Measurements from ENCODE around the gene CHST13. TPM values are rescaled to one million over a fixed set of nuclear protein-coding genes. Genes with fewer than 3 reads are reported as not detected.

The CHST13 gene
- total and polyA plus RNA-seq, 2 of the 4 experiments (the other 2 are of a cell fraction) = not detected

- TF ChIP-seq NFE2L2 (IDR thresholded peaks at IDR 0.05; ENCODE audit: low read depth, low read length) (no peak), SMC3 (IDR thresholded peaks at IDR 0.05; ENCODE audit: low read depth, low read length) (no peak), BHLHE40 (IDR thresholded peaks at IDR 0.05; ENCODE audit: low read depth, low read length) (no peak), POLR2A (IDR thresholded peaks at IDR 0.05; ENCODE audit: low read depth, low read length) (no peak), MXI1 (IDR thresholded peaks at IDR 0.05; ENCODE audit: borderline replicate concordance, low read depth, low read length) (no peak), FOS (IDR thresholded peaks at IDR 0.05; ENCODE audit: low read depth, low read length) (no peak), ELK1 (IDR thresholded peaks at IDR 0.05; ENCODE audit: borderline replicate concordance, low read depth, low read length) (no peak), MAZ (IDR thresholded peaks at IDR 0.05; ENCODE audit: borderline replicate concordance, low read depth, low read length) (no peak), CEBPB (IDR thresholded peaks at IDR 0.05; ENCODE audit: low read depth, low read length) (no peak), RFX5 (IDR thresholded peaks at IDR 0.05; ENCODE audit: low read depth, low read length) (no peak), MAFK (IDR thresholded peaks at IDR 0.05; ENCODE audit: low read depth, low read length) (no peak), CTCF (conservative IDR thresholded peaks at IDR 0.05; ENCODE audit: low read depth, low read length) (no peak), RAD21 (IDR thresholded peaks at IDR 0.05; ENCODE audit: low read length) (no peak), CHD1 (IDR thresholded peaks at IDR 0.05; ENCODE audit: low read depth, low read length) (no peak), RCOR1 (IDR thresholded peaks at IDR 0.05; ENCODE audit: insufficient replicate concordance, low read length) (no peak)
- TF ChIP-seq, protein P1, sequence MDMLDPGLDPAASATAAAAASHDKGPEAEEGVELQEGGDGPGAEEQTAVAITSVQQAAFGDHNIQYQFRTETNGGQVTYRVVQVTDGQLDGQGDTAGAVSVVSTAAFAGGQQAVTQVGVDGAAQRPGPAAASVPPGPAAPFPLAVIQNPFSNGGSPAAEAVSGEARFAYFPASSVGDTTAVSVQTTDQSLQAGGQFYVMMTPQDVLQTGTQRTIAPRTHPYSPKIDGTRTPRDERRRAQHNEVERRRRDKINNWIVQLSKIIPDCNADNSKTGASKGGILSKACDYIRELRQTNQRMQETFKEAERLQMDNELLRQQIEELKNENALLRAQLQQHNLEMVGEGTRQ (IDR thresholded peaks at IDR 0.05; ENCODE audit: low read depth, low read length) = no peak
- H2AFZ ChIP-seq (replicated peaks; ENCODE audit: low read length, poor library complexity) = peak overlapping the region; percentile 23
Observed at GRCh38 chr3:126487151-126487771, 36.7 kb upstream of the CHST13 start.

More at GRCh38 chr3:126487151-126487771, 36.7 kb upstream of the CHST13 start:
- Histone ChIP-seq H4K5ac (ENCODE audit: low read depth, low read length) (no peak overlapping the region), H2BK15ac (ENCODE audit: low read depth, low read length) (no peak overlapping the region), H3K23ac (ENCODE audit: low read depth, low read length) (no peak overlapping the region), H3K27ac (ENCODE audit: insufficient read depth, low read length) (no peak overlapping the region), H4K20me1 (ENCODE audit: insufficient read depth, low read length) (no peaks in the 10 kb centered on the region), H3K27me3 (ENCODE audit: control insufficient read depth, insufficient read depth, low read length) (peaks cover 17% of the 10 kb centered on the region; the same call in 1 of the 2 replicates), H2AK5ac (ENCODE audit: low read depth, low read length) (no peak overlapping the region), H3K9me1 (ENCODE audit: insufficient read depth, low read length) (no peaks in the 10 kb centered on the region), H3K56ac (ENCODE audit: extremely low read depth, insufficient read depth, low read length) (no peak overlapping the region), H3K79me1 (ENCODE audit: low read depth in 1 of 2, low read length in 2 of 2) (no peaks in the 10 kb centered on the region), H3K4me3 (ENCODE audit: insufficient read depth, low read depth, low read length) (no peak overlapping the region), H2BK120ac (ENCODE audit: low read depth, low read length) (no peak overlapping the region), H4K91ac (ENCODE audit: insufficient read depth, low read depth, low read length) (no peak overlapping the region), H3K9me3 (ENCODE audit: control insufficient read depth, insufficient read depth, low read length) (no peaks in the 10 kb centered on the region), H3K18ac (ENCODE audit: low read depth, low read length) (no peak overlapping the region), H2AK9ac (replicated peaks; ENCODE audit: low read depth, low read length, poor library complexity) (no peak overlapping the region), H3K4me2 (ENCODE audit: low read depth, low read length) (no peak overlapping the region), H3K14ac (replicated peaks; ENCODE audit: low read depth, low read length) (no peak overlapping the region), H4K8ac (ENCODE audit: low read depth in 2 of 2, low read length in 2 of 2) (no peak overlapping the region), H2BK20ac (ENCODE audit: low read depth, low read length) (no peak overlapping the region), H3K4me1 (ENCODE audit: control insufficient read depth, insufficient read depth, low read length) (no peaks in the 10 kb centered on the region), H3K4ac (ENCODE audit: low read depth, low read length) (no peak overlapping the region), H3K9ac (ENCODE audit: low read depth, low read length) (no peak overlapping the region), H3K36me3 (ENCODE audit: control insufficient read depth, insufficient read depth, low read length) (no peaks in the 10 kb centered on the region), H2BK5ac (ENCODE audit: low read depth, low read length, poor library complexity, severe bottlenecking) (no peak overlapping the region)
- CTCF ChIA-PET = no interaction called here
- dilution Hi-C loops (cut with HindIII; ENCODE audit: low sequenced_read_pairs, unreplicated experiment) (no loop called here), intact Hi-C loops (cut with micrococcal nuclease) (no loop called here), in situ Hi-C loops (cut with MboI; ENCODE audit: low sequenced_read_pairs) (no loop called here)
- POLR2A ChIA-PET (ENCODE audit: unreplicated experiment) = no interaction called here
- ATAC-seq (ENCODE audit: low read depth) = no peak
- WGBS, 2 experiments (ENCODE audit: extremely low coverage in 2 of 2, insufficient read length in 1 of 2) = 73% methylated on average over 8 of the region's 17 CpGs; no CpG with 5 or more reads in 1 of the 2 experiments
- BruUV-seq (replicated peaks) = no TSS peak
- DNase-seq = no peak
